ENCODE results near the gene IGSF21.
"Not testable (repeated sequence)": the region's sequence is repeated elsewhere in the genome, so short reads cannot be mapped to it uniquely, and the experiment has no call there.

The IGSF21 gene

DNA sequence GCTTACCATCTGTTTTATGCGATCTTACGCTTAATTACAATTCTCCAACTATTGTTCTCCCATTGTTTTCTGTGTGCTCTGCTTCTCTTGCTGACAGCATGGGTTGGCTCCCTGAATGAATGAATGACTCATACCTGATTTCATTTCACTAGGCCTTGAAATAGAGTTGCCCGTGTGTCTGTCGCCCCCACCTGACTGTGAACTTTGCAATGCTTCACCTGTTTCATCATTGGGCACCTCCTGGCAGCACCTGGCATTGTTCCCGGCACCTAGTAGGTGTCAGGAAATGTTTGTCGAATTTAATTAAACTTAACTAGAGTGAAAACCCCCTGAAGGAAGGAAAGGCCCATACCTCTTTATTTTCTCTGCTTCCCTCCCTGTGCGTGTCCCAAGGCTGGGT lies 252.7 kb downstream of the IGSF21 start:
- DNase-seq (ENCODE audit: low read depth), result no peak

DNA sequence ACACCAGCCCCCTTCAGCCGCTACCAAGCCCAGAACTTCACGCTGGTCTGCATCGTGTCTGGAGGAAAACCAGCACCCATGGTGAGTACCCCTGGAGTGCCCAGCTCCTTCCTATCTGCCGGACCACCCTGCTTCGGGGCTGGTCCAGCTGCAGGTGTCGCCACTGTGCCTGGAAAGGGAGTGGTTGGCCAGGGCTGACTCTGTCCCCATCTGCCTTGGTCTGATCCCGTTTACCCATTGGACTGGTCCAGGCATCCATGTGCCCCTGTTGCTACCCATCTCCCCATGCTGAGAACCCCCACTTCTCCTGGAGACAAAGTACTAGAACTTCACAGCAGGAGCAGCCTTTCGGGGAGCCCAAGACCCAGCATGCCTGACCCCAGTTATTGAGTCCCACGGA lies 254.6 kb downstream of the IGSF21 start:
- DNase-seq (ENCODE audit: low read depth), result no peak

DNA sequence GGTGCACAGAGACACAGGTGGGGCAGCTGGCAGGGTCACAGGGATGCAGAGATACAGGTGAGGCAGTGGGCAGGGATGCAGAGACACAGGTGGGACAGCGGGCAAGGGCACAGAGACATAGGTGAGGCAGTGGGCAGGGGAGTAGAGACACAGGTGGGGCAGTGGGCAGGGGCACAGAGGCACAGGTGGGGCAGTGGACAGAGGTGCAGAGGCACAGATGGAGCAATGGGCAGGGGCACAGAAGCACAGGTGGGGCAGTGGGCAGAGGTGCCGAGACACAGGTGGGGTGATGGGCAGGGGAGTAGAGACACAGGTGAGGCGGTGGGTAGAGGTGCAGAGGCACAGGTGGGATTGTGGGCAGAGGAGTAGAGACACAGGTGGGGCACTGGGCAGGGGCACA lies 255.8 kb downstream of the IGSF21 start:
- DNase-seq (ENCODE audit: low read depth), result no peak

DNA sequence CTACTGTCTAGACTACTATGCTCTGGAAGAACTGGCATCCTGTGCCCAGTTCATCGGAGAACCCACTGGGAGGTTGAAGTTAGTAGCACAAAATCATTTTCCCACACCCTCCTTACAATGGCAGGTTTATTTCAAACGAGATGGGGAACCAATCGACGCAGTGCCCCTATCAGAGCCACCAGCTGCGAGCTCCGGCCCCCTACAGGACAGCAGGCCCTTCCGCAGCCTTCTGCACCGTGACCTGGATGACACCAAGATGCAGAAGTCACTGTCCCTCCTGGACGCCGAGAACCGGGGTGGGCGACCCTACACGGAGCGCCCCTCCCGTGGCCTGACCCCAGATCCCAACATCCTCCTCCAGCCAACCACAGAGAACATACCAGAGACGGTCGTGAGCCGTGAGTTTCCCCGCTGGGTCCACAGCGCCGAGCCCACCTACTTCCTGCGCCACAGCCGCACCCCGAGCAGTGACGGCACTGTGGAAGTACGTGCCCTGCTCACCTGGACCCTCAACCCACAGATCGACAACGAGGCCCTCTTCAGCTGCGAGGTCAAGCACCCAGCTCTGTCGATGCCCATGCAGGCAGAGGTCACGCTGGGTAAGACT lies 257.6 kb downstream of the IGSF21 start:
- no peak for DNase-seq (ENCODE audit: low read depth)

DNA sequence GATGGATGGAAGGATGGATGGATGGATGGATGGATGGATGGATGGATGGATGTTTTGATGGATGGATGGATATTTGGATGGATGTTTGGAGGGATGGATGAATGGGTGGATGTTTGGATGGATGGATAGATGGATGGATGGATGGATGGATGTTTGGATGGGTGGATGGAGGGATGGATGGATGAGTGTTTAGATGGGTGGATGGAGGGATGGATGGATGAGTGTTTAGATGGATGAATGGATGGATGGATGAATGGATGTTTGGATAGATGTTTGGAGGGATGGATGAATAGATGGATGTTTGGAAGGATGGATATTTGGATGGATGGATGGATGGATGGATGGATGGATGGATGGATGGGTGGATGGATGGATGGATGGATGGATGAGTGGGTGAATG lies 264.9 kb downstream of the IGSF21 start:
- not testable (repeated sequence) for DNase-seq (ENCODE audit: low read depth)

DNA sequence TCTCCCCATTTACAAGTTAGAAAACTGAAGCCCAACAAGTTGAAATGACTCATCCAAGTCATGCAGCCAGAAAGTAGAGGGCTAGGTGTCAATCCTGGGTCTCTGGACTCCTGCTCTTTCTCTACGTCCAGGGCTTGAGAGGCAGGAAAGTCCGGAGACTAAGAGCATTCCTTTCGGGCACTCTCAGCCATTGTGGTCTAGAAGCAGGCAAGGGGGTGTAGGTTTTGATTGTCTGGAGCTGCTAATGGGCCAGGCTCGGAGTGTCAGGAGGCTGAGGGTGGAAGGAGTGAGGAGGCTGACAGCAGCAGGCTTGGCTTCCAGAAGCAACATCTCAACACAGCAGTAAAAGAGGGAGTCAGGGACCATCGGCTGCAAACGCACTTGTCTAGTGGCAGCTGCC lies 265.6 kb downstream of the IGSF21 start:
- DNase-seq (ENCODE audit: low read depth), result no peak

DNA sequence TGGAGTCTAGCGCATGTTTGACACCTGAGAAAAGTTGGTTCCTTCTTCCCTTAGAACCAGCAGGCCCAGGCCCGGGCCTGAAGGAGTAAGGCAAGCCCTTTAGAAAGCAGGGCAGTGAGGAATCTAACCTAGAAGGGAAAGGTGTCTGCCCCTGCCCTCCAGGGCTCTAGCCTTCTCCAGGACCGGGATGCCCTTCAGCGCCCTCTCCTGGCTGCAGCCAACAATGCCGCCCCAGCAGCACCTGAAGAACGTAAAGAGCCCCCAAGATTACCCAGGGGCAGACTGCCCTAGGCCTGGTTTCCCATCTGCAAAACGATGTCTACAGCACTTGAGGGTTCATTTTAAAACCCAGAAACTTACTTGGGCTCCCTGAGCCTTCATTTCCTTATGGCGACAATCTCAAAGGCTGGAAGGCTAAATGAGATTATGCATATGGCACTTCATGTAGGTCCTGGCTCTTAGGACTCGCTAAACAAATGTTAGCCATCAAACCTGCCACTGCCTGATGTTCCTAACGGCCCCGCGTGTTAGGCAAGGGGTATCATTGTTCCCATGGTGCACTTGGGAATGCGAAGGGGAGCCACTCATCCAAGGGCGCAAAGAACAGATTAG lies 266.4 kb downstream of the IGSF21 start:
- no peak for DNase-seq (ENCODE audit: low read depth)

DNA sequence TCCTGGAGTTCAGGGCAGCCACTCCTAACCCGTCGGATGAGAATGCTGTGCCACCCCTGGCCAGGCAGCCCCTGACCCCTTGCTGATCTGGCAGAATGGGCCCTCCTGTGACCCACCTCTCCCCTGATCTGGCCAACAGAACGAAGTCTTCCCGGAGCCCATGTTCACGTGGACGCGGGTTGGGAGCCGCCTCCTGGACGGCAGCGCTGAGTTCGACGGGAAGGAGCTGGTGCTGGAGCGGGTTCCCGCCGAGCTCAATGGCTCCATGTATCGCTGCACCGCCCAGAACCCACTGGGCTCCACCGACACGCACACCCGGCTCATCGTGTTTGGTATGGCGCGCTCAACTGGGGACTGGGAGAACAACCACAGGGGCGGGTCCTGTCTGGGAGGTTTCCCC lies 269.1 kb downstream of the IGSF21 start:
- DNase-seq (ENCODE audit: low read depth), result no peak

DNA sequence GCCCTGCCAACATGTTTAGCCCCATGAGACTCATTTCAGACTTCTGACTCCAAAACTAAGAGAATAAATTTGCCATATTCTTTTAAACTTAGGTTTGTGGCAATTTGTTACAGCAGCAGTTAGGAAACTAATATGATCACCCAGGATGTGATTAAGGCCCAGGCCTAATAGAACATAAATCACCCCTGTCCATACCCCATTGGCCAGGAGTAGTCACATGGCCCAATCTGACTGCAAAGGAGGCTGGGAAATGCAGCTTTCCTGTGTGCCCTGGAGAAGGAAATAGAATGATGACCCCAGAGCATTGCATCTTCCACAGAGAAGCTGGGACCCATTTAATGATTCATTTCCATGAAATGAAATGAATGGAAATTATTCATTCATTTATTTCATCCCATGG lies 272.7 kb downstream of the IGSF21 start:
- DNase-seq (ENCODE audit: low read depth), result no peak

DNA sequence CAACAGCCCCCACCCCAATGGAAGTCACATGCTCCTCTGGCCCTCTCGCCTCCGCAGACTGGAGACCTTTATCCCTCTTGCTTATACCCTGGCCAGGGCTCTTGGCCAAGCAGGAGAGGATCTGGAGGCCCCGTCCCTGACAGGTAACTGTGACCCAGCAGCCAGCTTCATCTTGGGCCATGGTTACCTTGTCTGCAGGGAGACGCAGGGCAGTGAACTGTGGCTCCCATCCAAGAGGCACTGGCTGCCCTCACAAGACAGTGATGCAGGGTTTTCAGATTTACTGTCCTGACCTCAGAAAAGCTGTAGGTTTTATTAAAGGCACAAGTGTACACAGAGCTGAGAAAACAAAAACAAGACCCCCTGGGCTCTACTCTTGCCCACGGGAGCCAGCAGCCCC lies 276.5 kb downstream of the IGSF21 start:
- no peak for DNase-seq (ENCODE audit: low read depth)

DNA sequence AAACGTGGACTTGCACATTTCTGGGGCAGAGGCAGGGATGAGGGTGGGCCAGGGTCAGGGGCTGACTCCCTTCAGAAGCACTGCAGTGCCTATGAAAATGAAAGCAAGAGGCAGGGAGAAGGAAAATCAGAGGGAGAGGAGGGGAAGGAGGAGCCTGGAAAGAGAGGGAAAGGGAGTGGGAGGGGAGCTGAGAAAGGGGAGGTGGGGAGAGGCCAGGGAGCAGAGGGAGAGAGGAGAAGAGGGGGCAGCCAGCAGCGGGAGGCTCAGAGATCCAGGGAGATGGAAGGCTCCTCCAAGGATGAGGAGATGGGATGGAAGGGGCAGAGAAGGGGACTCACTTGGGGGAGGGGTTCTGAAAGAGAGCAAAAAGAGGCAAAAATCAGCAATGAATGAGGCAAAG lies 276.9 kb downstream of the IGSF21 start:
- no peak for DNase-seq (ENCODE audit: low read depth)

DNA sequence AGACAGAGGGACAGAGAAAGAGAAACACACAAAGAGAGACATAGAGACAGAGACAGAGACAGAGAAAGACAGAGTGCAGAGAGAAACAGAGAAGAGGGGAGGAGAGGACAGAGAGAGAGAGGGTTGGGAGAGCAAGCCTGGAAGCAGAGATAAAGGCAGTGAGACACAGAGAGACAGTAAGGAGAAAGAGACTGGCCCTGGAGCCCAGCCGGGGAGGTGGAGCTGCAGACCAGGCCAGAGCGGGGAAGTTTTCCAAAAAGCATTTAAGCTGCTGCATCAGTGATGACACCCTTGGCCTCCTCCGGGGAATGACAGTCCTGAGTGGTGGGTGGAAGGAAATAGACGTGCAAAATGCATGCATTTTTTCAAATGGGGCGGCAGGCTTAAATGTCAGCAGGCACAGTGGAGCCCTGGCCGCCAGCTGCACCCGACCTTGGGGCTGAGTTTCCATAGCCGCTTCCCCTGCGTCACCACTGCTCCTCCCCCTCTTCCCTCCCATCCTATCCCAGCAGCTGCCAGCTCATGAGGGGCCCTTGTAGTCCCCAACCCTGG lies 277.7 kb downstream of the IGSF21 start:
- no peak for DNase-seq (ENCODE audit: low read depth)

DNA sequence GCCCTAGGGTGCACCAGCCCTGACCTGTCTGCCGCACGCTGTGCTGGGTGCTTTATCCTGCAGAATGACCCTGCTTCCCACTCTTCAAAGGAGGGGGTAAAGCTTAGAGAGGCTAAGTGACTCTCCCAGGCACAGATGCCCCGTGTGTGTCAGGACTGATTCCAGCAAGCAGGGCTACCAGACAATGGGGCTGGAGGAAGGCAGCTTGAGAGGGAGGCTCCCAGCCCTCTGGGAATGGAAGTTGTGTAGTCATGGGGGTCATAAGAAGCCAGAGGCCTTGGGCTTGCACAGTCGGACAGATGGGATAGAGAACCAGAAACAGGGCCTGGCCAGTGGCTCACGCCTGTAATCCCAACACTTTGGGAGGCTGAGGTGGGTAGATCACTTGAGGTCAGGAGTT lies 279.0 kb downstream of the IGSF21 start:
- no peak for DNase-seq (ENCODE audit: low read depth)

DNA sequence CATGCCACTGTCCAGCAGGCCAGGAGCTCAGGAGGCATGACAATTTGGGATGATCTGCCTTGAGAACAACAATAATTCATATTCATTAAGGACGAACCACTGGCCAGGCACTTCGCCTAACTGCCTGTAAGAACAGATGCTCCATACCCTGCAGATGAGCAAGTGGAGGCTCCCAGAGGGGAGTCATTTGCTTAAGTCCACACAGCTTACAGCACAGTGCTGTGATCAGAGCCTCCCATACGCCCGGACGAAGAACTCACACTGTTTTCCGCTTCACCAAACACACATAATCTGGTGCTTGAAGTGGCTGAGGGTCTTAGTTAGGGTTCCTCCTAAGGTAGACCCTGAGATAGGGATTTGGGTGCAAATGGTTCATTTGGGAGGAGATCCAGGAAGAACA lies 279.7 kb downstream of the IGSF21 start:
- no peak for DNase-seq (ENCODE audit: low read depth)

DNA sequence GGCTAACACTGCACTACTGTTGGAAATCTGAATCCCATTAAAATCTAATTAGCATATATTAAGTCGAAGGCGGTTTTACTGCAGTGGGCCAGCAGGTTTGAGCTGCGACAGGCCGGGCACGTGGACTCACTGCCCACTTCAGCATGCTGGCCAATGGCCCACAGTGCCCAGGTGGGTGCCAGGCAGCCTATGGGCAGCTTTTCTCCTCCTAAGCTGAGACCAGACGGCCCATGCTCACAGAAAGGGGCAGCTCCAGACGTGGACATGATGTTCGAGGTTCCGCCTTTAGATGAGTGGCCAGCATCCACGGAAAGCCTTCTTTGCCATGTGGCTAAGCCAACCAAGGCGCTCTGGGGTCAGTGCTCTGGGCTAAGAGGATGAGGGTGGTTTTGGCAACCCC lies 283.4 kb downstream of the IGSF21 start:
- DNase-seq (ENCODE audit: low read depth), result no peak

DNA sequence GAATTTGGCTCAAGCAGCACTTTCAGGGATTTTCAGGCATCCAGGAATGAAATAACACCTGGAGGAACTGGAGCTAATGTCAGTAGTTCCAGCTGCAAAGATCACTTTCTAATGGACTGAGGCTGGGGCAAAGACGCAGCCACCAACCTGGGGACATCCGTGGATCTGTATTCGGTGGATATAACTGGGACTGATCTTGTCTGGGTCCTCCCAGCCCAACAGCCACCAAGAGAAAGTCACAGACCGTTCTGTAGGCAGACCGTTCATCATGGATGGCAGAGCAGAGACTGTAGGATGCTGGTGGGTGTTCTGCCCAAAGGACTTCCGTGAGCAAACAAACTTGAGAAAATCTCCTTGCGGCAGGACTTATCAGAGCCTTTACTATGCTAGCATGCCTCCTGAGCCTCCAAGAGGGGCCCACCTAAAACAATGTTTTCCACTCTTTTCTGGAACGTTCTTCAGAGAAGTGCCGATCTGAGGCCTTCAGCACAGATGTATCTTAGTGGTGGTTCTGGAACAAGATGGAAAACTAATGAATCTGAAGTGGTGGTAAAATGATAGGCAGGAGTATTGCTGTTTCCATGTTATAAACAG lies 287.1 kb downstream of the IGSF21 start:
- no peak for DNase-seq (ENCODE audit: low read depth)

DNA sequence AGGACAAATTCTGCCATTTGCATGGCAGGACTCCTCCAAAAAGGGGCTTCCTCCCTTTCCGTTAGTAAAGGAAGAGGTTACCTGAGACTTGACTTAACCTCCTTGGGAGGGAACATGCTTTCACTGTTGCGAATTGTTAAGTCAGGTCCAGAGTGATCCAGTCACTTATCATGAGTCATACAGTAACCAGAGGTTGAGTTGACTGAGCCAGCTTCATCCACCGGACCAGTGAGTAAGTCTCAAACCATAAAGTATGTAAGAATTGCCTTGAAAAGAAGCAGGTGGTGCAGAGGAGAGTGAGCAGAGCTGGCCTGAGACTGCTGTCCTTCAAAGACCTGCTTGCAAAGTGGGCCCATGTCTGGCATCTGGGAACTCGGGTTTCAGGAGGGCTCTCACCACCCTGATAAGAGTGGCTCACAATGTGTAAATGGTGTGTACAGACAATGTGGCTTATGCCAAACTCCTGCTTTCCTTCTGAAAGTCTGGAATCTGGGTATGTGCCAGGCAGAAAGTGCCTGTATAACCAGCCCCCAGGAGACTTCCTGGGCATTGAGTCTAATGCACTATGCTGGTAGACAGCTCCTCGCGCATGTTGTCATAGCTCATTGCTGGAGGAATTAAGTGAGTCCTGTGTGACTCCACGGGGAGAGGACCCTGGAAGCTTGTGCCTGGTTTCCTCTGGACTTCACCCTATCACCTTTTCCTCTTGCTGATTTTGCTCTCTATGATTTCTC lies 288.8 kb downstream of the IGSF21 start:
- DNase-seq (ENCODE audit: low read depth), result no peak

DNA sequence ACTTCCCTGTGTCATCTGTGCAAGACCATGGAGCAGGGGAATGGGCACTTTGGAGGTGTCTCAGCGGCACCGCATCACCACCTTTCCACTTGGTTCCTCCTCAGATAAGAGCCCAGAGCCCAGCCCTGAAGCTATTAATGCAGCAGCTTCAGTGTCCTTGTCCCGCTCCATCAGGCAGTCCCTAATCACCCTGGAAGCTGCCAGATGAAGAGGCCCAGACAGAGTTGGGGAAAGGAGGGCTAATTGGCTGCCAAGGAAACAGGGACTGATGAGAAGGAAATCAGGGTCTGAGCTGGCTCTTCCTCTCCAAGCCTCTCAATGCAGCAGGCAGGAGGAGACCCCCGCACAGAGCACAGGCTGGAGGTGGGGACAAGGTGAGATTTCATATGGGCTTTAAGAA lies 290.0 kb downstream of the IGSF21 start:
- no peak for DNase-seq (ENCODE audit: low read depth)

DNA sequence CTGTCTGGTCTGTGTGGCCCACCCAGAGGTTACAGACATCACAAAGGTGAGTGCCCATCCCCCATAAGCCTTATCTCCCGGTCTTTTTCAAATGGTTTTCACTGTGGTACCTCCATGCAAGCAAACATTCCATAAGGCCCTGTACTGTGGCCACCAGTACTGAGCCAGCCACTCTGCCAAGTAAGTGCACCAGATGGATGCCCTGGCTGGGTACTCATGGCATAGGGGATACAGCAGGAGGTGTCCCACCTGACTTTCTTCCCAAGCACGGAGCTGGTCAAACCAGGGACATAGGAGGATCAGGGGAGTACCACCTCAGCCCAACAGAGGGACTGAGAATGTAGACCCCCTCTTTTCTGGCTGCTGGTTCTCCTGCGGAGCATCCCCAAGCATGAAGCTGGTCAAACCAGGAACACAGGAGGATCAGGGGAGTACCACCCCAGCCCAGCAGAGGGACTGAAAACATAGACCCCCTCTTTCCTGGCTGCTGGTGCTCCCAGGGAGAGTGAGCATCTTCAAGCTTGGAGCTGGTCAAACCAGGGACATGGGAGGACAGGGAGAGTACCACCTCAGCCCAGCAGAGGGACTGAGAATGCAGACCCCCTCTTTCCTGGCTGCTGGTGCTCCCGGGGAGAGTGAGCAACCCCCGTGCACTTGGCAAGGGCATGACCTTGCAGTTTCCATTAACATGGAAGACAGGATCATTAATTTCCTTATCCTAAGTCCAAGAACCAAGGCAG lies 291.4 kb downstream of the IGSF21 start:
- DNase-seq (ENCODE audit: low read depth), result no peak

DNA sequence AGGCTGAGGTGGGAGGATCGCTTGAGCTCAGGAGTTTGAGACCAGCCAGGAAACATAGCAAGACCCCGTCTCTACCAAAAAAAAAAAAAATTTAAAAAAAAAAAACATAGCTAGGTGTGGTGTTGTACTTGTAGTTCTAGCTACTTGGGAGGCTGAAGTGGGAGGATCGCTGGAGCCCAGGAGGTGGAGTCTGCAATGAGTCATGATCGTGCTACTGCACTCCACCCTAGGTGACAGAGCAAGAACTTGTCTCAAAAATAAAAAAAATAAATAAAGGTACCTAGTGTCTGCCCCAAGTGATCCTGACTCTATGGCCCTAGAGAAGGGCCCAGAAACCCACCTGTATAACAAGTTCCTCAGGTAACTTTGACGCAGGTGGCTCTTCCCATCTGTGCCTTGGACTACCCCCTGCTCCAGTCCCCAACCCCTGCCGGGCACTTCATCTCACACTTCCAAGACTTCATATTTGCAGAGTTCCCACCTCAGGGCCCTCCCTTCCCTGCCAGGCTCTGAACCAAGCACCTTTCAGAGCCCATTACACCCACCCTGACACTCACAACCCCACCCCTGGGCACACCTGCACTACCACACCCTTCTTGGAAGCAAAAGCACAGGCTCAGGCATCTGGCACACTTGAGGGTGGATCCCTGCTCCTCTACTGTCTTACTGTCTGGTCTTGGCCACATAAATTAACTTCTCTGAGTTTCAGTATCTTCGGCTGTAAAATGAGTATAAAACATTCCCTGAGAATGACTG lies 292.9 kb downstream of the IGSF21 start:
- no peak for DNase-seq (ENCODE audit: low read depth)

DNA sequence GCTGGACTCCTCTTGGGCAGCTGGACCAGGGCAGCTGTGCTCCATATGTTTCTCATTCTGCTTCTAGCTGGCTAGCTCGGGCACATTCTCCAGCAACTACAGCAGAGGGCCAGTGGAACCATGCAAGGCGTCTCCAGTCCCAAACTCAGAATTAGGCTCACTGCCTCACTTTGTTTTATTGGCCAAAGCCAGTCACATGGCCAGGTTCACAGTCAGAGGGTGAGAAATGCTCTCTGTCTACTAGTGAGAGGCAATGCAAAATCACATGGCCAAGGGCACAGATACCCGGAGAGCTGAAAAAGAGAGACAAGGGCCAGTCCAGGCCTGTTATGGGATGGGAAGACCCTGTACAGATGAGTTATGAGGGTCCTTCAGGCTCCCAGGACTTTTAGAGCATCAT lies 294.3 kb downstream of the IGSF21 start:
- DNase-seq (ENCODE audit: low read depth), result no peak

DNA sequence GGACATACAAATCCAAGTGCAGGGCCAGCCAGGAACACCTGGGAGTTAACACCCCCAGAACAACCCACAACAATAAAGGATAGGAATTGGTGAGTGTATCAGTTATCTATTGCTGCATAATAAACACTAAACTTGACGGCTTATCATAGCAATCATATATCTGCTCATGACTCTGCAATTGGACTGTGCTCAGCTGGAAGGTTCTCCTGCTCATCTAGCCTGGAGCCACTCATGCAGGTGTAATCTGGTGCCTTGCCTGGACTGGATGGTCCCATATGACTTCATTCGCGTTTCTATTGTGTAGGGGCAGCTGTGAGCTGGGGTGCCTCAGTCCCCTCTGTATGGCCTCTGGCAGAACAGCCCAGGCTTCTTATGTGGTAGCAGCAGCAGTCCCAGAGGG lies 296.9 kb downstream of the IGSF21 start:
- no peak for DNase-seq (ENCODE audit: low read depth)
